GM21576 (cell line): ENCODE results near the gene AFF4.
"Not testable (repeated sequence)": the region's sequence is repeated elsewhere in the genome, so short reads cannot be mapped to it uniquely, and the experiment has no call there.

Experiments used
- ATAC-seq: cut with Tn5 transposase; IDR thresholded peaks from one replicate; pipeline ENCODE4 v1.9.1; 2021; ENCODE audit warnings: mild to moderate bottlenecking, moderate library complexity; ENCODE audit not compliant: unreplicated experiment

The AFF4 gene

GRCh38 chr5:132961123-132961815, 2.2 kb downstream of the AFF4 start:
- ATAC-seq: not testable (repeated sequence)

DNA sequence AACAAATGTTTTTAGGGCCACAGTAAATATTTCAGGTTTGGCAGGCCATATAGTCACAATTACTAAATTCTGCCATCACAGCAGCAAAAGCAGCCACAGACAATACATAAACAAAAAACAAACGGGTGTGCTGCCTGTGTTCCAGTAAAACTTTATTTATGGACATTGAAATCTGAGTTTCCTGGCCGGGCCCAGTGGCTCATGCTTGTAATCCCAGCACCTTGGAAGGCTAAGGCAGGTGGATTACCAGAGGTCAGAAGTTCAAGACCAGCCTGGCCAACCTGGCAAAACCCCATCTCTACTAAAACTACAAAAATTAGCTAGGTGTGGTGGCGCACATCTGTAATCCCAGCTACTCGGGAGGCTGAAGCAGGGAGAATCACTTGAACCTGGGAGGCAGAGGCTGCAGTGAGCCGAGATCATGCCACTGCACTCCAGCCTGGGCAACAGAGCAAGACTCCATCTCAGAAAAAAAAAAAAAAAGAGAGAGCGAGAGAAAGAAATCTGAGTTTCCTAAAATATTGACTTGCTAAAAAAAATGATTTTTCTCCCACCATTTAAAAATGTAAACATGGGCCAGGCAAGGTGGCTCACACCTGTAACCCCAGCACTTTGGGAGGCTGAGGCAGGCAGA, 7.2 kb downstream of the AFF4 start:
- ATAC-seq: not testable (repeated sequence)

DNA sequence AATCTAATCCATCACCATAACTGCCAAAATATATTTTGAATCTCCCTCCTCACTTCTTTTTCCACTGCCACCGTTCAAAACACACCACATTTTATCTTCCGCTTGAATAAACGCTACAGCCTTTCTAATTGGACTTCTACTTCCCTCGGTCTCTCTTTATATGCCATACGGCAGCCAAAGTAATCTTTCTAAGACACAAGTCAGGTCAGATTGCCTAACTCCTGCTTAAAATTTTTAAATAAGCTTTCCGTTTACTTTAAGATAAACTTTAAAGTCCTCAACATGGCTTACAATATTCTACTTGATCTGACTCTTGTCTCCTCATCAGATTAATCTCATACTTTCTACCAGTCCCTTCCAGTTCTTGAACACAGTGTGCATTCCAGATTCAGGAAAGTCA, 9.7 kb downstream of the AFF4 start:
- ATAC-seq: no peak

DNA sequence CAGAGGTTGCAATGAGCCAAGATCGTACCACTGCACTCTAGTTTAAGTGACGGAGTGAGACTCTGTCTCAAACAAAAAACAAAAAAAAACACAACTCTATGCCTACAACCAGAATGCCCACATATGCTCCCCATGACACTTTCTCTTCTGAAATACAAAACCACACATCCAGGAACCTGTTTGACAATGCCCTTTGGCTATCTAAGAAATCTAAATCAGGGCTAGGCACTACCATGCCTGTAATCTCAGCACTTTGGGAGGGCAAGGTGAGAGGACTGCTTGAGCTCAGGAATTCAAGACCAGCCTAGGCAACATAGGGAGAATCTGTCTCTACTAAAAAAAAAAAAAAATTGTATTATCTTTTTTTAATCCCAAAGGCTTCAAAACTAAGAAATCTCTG, 10.6 kb downstream of the AFF4 start:
- no peak for ATAC-seq

- ATAC-seq: no peak
Observed at GRCh38 chr5:132951897-132952296, 11.5 kb downstream of the AFF4 start.

DNA sequence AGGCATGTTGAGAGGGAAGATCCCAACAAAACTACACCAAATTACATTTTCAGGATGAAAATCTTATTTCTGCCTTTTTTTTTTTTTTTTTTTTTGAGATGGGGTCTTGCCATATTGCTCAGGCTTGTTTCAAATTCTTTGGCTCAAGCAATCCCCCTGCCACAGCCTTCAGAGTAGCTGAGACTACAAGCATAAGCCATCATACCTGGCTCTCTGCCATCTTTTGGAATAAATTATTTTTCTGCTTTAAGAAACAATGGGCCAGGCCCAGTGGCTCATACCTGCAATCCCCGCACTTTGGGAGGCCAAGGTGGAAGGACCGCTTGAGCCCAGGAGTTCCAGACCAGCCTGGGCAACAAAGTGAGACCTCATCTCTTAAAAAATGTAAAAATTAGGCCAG, 14.3 kb downstream of the AFF4 start:
- no peak for ATAC-seq

GRCh38 chr5:132947671-132948070, 15.8 kb downstream of the AFF4 start:
- no peak for ATAC-seq

GRCh38 chr5:132945315-132945714, 18.1 kb downstream of the AFF4 start:
- not testable (repeated sequence) for ATAC-seq

- ATAC-seq: no peak
Observed at GRCh38 chr5:132943362-132944022, 19.9 kb downstream of the AFF4 start.

DNA sequence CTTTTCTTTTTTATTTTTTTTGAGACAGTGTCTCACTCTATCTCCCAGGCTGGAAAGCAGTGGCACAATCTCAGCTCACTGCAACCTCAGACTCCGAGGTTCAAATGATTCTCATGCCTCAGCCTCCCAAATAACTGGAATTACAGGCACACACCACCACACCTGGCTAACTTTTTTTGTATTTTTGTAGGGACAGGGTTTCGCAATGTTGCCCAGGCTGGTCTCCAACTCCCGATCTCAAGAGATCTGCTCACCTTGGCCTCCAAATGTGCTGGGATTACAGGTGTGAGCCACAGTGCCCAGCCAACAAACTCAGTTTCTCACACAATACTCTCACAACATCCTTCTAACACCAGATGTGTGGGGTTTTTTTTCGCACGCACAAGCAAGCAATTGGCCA, 22.1 kb downstream of the AFF4 start:
- no peak for ATAC-seq

DNA sequence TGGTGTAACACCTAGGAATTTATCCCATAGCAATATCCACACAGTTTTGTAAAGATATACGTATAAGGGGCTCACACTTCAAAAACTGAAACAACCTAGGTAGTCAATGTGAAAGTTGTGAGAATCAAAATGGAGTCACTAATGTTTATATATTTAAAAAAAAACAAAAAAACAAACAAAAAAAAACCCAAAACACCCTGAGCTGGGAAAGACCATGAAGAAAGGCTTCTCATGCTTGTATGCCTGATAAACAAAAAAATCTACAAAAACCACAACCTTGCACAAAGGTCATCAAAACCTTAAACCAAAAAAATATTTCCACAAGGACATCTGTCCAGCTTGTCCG, 35.4 kb downstream of the AFF4 start:
- no peak for ATAC-seq

- ATAC-seq: no peak
Observed at GRCh38 chr5:132927355-132928061, 35.9 kb downstream of the AFF4 start.

DNA sequence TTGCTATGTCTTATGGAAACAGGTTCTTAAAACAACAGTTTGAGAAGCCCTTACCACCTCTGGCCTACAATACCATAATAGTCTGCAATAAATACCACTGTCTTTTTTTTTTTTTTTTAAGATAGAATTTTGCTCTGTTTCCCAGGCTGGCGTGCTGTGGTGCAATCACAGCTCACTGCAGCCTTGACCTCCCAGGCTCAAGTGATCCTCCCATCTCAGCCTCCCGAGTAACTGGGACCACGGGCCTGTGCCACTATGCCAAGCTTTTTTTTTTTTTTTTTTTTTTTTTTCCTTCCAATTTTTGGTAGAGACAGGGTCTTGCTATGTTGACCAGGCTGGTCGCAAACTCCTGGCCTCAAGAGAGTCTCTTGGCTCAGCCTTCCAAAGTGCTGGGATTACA, 37.0 kb downstream of the AFF4 start:
- no peak for ATAC-seq

DNA sequence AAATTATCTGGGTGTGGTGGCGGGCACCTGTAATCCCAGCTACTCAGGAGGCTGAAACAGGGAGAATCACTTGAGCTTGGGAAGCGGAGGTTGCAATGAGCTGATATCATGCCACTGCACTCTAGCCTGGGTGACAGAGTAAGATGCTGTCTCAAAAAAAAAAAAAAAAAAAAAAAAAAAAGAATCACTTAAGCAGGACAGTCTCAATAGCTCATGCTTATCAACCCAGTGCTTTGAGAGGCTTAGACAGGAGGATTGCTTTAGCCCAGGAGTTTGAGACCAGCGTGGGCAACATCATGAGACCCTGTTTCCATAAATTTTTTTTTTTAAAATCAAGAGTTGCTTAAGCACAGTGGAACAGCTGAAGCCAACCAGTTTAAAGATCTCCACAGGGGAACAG, 47.3 kb downstream of the AFF4 start:
- no peak for ATAC-seq

GRCh38 chr5:132915681-132916080, 47.8 kb downstream of the AFF4 start:
- ATAC-seq: no peak

GRCh38 chr5:132909702-132910101, 53.7 kb downstream of the AFF4 start:
- ATAC-seq: no peak

- no peak for ATAC-seq
Observed at GRCh38 chr5:132907161-132907560, 56.3 kb downstream of the AFF4 start.

- no peak for ATAC-seq
Observed at GRCh38 chr5:132905938-132906337, 57.5 kb downstream of the AFF4 start.

DNA sequence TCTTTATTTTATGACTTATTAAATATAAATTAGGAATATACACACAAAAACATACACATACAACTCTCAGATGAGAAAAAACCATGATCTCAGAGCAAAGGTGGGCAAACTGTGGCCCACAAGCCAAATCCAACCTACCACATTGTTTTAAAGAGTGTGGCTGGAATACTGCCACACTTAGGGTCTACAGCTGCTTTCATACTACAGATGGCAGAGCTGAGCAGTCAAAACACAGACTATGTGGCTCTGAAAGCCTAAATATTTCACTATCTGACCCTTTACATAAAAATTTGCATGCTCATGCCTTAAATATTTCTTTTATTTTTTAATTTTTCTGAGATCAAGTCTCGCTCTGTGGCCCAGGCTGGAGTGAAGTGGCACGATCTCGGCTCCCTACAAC, 61.7 kb downstream of the AFF4 start:
- no peak for ATAC-seq

GRCh38 chr5:132901036-132901435, 62.4 kb downstream of the AFF4 start:
- no peak for ATAC-seq

GRCh38 chr5:132898094-132898493, 65.3 kb downstream of the AFF4 start:
- no peak for ATAC-seq

DNA sequence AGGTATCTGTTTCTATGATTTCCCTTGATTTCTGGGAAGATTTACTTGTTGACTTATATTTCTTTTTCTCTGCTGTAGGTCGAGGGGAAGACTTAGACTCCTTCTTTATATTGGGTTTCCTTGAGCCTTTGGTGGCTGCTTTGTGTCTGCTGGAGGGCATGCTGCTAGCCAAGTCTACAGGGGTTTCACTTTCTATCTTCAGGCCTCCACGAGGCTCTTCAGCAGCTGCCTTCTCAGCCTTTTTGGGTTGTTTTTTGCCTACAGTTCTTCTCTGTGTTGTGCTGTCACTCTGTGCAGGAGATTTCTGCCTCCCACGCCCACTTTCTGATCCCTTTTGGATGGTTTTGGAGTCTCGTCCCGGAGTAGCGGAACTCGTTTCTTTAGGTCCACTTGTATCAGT, 66.7 kb downstream of the AFF4 start:
- ATAC-seq: no peak
